HL-60/S4 (cell line): Measurements from ENCODE around the gene RFC1.

Experiments used
- in situ Hi-C: fragments of 300-500 bp; cut with MboI; formaldehyde crosslinking; loops from 2 replicates; pipeline ENCODE4 v1.14.3; 2022; ENCODE audit warnings: low sequenced_read_pairs

Gene RFC1

GRCh38 chr4:39255266-39255665 lies 110.9 kb downstream of the RFC1 start:
- in situ Hi-C loops = no loop called here

GRCh38 chr4:39243462-39243861 lies 122.7 kb downstream of the RFC1 start:
- in situ Hi-C loops = no loop called here
